Left cardiac atrium (tissue), 4 donors: ENCODE measurements around the gene GLS. TPM values are rescaled to one million over a fixed set of nuclear protein-coding genes. Genes with fewer than 3 reads are reported as not detected.
"Not testable (repeated sequence)": the region's sequence is repeated elsewhere in the genome, so short reads cannot be mapped to it uniquely, and the experiment has no call there.

ENCODE experiments used
- ATAC-seq, 2 donors: fragments of 200-7000 bp; cut with Tn5 transposase; one replicate each; pipeline ENCODE4 v1.9.1; 2020; ENCODE audit warnings: mild to moderate bottlenecking in 2 of 2, moderate library complexity in 2 of 2
- DNase-seq: peaks from one replicate; pipeline ENCODE4 v3.0.0-alpha.2; 2020
- intact Hi-C, 2 donors: fragments of 100-400 bp; cut with DNase I; formaldehyde crosslinking; loops; one replicate each; pipeline versions ENCODE4 v1.14.1 to v1.15.1; 2022 to 2023
- total RNA-seq, 2 donors: library from RNA; stranded (reverse); fragmentation: NEBNext Ultra II Directional; extraction: Animal tissue kit (Norgen Biotek cat#: 25700); gene quantifications; one replicate each; pipeline ENCODE4 v1.2.1, GENCODE V29; 2021
- donor health status: DM: no; HTN: yes; CAD: no.
- donor health status: DM: no; HTN: yes; CAD: no; lungs with severe emphysema.
- donor health status: DM: yes; HTN: yes; CAD: no.
- donor health status: Dilated cardiomyopathy.

GLS gene
- total RNA-seq, 2 donors from 2014 or later = 81.8 to 92.6 TPM

- ATAC-seq = no peak
- no peak for DNase-seq
- intact Hi-C loops = no loop called here
Observed at GRCh38 chr2:190950566-190950991, 70.0 kb downstream of the GLS start.

GRCh38 chr2:190953257-190953656 is 72.6 kb downstream of the GLS start:
- DNase-seq = no peak
- ATAC-seq = no peak
- intact Hi-C loops = no loop called here

GRCh38 chr2:190959911-190960788 is 79.5 kb downstream of the GLS start:
- DNase-seq (no peak), ATAC-seq (no peak)
- intact Hi-C loops = loop anchor here in 1 of 2 donors (10.0 kb wide), 1 partner anchor 105 kb away; no protein-coding TSS in a partner anchor

GRCh38 chr2:190961117-190961516 is 80.5 kb downstream of the GLS start:
- not testable (repeated sequence) for DNase-seq, ATAC-seq
- intact Hi-C loops = loop anchor here in 1 of 2 donors (10.0 kb wide), 1 partner anchor 106 kb away; no protein-coding TSS in a partner anchor

- intact Hi-C loops = loop anchor here in 1 of 2 donors (10.0 kb wide), 1 partner anchor 107 kb away; no protein-coding TSS in a partner anchor
- ATAC-seq (peak; percentile 23 to 87), DNase-seq (no peak)
Observed at GRCh38 chr2:190961918-190962487, 81.4 kb downstream of the GLS start.

- no peak for DNase-seq
- no peak for ATAC-seq
- intact Hi-C loops = loop anchor here in 1 of 2 donors (10.0 kb wide), 1 partner anchor 108 kb away; no protein-coding TSS in a partner anchor
Observed at GRCh38 chr2:190963088-190963487, 82.5 kb downstream of the GLS start.

GRCh38 chr2:190964170-190964795 is 83.7 kb downstream of the GLS start:
- DNase-seq (no peak), ATAC-seq (no peak)
- intact Hi-C loops = loop anchor here in 1 of 2 donors (10.0 kb wide), 1 partner anchor 109 kb away; no protein-coding TSS in a partner anchor

GRCh38 chr2:190965580-190966222 is 85.1 kb downstream of the GLS start:
- DNase-seq (no peak), ATAC-seq (no peak)
- intact Hi-C loops = loop anchor here in 1 of 2 donors (10.0 kb wide), 1 partner anchor 111 kb away; no protein-coding TSS in a partner anchor

- ATAC-seq = no peak
- DNase-seq = no peak
- intact Hi-C loops = loop anchor here in 1 of 2 donors (10.0 kb wide), 1 partner anchor 114 kb away; no protein-coding TSS in a partner anchor
Observed at GRCh38 chr2:190968522-190968921, 87.9 kb downstream of the GLS start.

GRCh38 chr2:190970160-190970559 is 89.5 kb downstream of the GLS start:
- intact Hi-C loops = no loop called here
- DNase-seq = no peak
- no peak for ATAC-seq

GRCh38 chr2:190970873-190971506 is 90.4 kb downstream of the GLS start:
- DNase-seq (no peak), ATAC-seq (peak in 1 of 2 donors; percentile 34)
- intact Hi-C loops = no loop called here

GRCh38 chr2:190972213-190972612 is 91.6 kb downstream of the GLS start:
- intact Hi-C loops = no loop called here
- DNase-seq (no peak), ATAC-seq (peak; percentile 3 to 10)

GRCh38 chr2:190972846-190973245 is 92.2 kb downstream of the GLS start:
- intact Hi-C loops = no loop called here
- DNase-seq (no peak), ATAC-seq (peak in 1 of 2 donors; percentile 7)

- ATAC-seq = no peak
- DNase-seq = no peak
- intact Hi-C loops = no loop called here
Observed at GRCh38 chr2:190973262-190973661, 92.6 kb downstream of the GLS start.

- DNase-seq = no peak
- intact Hi-C loops = no loop called here
- peak in 1 of 2 donors; percentile 30 for ATAC-seq
Observed at GRCh38 chr2:190973726-190974628, 93.4 kb downstream of the GLS start.

- no peak for DNase-seq
- peak; percentile 72 to 84 for ATAC-seq
- intact Hi-C loops = no loop called here
Observed at GRCh38 chr2:190974629-190975361, 94.2 kb downstream of the GLS start.

GRCh38 chr2:190976521-190976920 is 95.9 kb downstream of the GLS start:
- DNase-seq = no peak
- intact Hi-C loops = no loop called here
- ATAC-seq = no peak
